Renal cortex interstitium (tissue), 11 donors: ENCODE data around the gene PPP1R1B. TPM values are rescaled to one million over a fixed set of nuclear protein-coding genes. Genes with fewer than 3 reads are reported as not detected.

Experiments used
- DNase-seq, 11 donors: peaks; one replicate each; pipeline ENCODE4 v3.0.0-alpha.2; 2013; ENCODE audit warnings: low read depth in 9 of 11, low spot score in 4 of 11; ENCODE audit errors: extremely low read depth in 1 of 11
- polyA plus RNA-seq, 3 donors: library from polyadenylated mRNA; unstranded; fragments of 120-200 nt; gene quantifications; one replicate each; pipeline ENCODE4 v1.2.1, GENCODE V29; 2013; ENCODE audit not compliant: insufficient read length in 3 of 3

Gene PPP1R1B
- polyA plus RNA-seq, 3 donors, result 8.2 to 13.1 (median 13.0) TPM

DNA sequence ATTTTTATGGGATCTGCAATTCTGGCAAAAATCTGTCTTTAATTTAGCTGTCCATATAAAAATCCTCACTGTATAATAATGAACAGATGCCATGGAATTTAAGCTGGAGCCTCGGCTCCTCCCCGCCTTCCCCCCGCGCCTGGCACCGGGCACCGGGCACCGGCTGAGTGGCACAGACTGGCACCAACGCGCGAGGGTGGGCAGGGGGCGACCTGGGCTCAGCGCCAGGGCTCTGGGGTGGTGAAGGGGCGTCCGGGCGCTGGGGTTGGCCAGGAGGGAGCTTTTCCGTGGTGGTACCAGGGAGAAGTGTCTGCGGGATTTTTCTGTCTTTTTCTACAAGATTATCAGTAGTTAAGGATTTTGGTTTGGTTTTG, 28.1 kb upstream of the PPP1R1B start:
- no peak for DNase-seq

DNA sequence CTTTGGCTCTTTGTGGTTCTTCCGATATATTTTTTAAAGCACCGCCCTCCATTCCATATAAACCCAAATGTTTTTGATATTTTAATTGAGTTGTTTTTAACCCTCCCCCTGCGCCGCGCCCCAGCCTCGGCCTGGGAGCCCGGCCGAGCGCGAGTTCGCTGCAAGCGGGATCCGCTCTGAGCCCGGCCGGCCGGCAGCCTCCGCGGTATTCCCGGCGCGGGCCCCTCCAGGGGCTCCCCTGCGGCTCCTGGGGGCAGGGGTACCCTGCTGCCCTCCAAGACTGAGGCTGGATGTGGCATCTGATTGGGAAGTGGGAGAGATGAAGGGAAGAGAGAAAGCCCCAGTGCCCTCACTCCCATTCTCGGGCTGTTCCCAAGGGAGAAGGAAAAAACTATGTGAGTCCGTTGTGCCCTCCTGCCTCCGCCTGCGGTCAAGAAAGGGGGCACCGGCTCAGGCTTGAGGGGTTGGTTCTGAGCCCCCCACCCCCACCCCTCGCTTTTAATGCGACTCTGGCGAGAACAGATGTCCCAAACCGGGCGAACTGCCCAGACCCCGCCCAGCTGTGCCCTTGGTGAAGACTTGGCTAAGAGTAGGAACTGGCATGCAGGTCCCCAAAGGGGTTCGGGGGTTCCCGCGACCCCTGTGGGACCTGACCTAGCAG, 27.6 kb upstream of the PPP1R1B start:
- DNase-seq, result no peak

DNA sequence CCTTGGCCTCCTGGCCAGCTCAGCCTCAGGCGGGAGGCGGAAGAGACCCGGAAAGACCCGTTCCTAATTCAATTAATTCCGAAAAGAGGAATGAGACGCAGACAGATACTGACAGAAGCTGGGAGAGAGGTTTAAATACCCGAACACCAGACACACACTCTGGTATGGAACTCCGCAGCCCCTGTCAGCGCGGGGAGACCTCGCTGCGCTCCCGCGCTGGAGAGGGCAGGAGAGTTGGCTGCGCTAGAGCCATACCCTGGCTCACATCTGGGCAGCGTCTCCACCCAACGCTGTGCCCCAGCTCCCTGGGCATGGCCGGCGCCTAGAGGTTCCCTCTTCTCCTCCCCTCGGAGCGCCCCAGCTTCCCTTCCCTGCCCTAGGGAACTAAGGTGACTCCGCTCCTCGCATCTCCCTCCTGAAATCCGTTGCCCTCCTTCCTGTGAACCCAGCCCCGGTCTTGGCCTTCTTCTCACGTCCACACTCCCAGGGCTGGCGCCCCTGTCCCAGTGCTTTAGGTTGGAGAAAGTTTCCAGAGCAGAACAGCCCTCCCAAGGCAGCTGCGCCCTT, 27.0 kb upstream of the PPP1R1B start:
- no peak for DNase-seq

DNA sequence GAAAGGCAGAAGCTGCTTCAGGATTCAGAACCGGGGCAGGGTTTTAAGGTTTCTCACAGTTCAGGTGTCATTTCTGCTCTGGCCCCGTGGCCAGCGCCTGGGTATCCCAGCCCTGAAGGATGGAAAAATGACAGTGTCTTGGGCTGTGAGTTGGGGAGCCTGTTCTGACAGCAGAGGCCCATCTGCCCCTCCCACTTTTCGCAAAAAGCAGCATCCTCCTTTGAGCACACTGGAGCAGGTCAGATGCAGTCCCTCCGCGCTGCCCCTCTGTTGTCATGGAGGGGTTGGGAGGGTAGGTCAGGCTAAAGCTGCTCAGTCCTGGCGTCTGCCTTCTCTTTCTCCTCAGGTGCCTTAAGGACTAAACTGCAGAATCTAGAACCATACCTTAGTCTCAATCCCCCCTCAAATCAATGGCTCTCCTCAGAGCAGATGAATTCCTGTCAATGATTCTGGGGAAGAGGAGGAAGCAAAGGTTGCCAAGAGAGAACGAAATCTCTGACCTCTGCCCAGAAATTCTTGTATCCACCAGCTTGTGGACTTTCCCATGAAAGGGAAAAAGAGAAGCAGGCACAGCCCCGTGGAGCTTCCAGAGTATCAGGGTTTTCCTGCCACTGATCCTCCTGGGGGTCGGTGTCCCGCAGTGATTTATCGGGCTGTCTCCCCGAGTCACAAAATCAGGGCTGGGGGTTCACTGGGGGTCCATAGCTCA, 26.3 kb upstream of the PPP1R1B start:
- no peak for DNase-seq

DNA sequence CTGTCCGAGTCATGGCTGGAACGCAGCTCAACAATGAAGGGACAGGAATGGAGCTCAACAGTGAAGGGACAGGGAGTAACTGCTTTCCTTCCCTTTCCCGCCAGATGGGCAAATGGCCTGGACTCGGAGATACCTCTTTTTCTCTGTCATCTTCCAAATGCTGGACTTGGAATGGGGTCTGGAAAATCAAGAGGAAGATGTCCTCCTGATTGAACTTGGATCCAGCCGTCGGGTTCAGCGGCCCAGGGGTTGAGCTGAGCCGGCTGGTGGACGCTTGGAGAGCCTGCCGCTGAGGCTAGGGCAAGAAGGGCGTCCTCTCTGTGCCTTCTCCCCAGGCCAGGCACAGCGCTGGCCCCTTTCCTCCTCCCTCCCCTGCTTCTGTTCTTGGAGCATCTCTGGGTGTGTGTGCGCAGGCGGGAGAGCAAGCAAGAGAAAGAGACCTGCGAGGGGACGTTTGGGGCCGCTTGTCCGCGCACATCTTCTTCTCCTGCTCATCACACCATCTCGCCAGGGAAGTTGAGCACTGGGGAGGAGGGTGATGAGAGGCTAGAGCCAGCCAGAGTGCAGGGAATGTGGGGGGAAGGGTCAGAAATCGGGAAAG, 25.7 kb upstream of the PPP1R1B start:
- DNase-seq, result no peak

DNA sequence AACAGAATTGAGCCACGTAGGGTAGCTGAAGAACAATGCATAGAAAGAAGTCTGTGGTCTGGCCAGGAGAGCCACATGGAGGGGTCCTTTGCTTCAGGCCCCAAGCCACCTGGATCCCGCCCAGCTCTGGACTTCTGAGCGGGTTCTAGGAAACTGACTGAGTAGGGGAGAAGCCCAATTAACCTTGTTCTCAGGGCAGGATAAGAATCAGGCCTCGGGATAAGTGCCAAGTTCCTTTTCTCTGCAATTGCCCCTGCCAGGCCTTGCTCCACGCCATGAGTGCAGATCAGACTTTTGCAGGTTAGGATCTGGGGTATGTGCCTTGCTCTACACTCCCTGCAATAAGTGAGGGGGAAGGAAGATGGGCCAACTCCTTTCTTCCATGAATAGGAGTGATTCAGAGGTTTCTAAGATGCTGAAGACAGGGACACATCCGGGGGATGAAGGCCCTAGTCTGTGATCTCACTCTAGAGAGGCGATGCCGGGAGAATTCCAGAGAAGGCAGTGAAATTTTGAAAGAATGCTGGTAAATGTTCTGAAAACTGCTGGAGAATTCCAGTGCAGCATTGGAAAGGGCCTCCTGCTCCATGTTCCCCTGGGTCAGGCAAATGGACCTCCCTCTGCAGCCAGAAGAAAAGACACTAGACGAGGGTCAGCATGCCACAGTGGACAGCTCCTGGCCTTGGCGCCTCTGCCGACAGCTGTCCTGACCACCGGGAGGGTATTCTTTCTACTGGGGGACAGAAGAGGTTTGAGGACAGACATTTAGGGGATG, 24.8 kb upstream of the PPP1R1B start:
- no peak for DNase-seq

DNA sequence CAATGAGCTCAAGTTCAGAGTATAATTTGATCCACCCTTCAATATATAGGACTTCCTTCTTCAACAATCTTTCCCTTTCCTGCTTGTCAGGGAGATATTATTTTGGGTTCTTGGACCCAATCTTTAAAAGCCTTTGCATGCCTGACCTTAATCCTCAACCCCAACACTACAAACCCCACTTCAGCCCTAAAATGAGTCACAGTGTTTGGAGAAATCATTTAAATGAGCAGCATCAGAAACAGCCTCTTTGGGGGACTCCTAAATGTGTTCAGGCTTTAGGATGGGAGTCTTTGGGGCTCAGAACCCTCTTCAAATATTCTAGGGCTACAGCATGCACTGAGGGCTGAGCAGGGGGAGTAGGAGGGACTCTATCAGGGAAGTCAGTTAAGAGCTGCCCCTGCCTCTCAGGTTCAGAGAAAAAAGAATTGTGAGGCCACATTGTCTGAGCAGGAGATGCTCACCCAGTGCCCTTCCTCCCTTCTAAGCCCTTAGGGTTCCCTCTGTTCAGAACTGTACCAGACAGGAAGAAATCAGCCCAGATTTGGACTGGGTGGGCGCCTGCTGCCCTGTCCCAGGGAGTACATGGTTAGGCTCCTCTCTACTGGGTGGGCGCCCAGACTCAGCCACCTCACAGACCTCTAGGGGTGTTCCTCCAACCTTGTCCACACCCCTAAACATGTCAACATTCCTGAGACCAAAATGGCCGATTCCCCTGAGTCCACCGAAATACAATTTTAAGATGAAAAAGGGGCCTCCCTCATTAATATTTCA, 24.0 kb upstream of the PPP1R1B start:
- DNase-seq, result no peak

DNA sequence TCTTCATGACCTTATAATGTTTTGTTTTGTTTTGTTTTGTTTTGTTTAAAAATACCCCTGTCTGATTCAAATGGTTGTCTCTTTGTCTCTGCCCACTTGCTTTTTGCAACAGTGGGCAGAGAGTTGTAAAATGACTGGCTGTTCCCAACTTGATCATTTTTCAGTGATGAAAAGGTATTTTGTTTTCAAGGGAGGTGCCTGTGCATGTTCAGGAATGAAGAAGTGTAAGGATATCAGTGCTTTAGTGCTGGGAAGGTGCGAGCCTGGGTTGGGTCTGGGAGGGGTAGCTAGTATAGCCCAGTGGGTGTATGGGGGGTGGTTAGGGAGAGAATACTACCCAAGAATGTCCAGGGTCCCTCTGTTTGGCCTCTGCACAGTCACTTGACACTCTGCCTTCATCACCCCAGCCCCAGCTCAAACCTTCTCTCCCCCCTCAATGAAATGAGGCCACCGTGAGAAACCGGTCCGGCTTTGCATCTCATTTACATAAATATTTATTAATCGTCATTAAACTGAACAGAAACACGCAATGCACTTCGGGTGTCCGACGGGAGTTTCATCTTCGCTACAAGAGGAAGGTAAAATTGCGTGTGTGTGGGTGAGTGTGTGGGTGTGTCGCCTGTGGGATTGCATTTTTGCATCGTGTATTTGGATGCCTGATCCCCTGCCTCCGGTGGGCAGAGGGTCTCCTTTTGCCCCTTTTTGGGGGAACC, 23.3 kb upstream of the PPP1R1B start:
- DNase-seq, result no peak

DNA sequence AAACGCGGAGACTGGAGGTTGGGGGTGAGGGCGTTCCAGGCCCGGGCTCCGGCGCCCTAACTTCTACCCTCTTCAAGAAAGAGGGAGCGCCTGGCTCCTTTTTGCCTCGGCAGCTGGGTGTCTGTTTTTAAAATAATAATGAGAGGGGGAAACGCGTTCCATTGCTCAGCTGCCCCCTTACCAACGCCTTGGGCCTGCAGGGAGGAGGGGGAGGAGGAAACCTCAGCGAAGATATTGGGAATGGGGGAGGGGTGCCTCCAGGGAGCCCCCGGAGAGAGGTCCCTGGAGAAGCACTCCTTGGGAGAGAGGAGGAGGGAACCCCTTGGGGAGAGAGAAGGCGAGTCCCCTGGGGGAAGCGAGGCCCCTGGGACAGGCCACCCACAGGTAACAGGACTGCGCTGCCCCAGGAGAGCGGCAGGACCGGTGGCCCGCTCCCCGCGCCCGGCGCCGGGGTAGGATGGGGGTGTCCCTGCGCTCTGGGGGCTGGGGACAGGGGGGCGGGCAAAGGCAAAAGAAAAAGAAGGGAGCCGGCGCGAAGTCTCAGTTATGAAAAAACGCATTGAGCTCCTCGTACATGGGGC, 21.8 kb upstream of the PPP1R1B start:
- no peak for DNase-seq

DNA sequence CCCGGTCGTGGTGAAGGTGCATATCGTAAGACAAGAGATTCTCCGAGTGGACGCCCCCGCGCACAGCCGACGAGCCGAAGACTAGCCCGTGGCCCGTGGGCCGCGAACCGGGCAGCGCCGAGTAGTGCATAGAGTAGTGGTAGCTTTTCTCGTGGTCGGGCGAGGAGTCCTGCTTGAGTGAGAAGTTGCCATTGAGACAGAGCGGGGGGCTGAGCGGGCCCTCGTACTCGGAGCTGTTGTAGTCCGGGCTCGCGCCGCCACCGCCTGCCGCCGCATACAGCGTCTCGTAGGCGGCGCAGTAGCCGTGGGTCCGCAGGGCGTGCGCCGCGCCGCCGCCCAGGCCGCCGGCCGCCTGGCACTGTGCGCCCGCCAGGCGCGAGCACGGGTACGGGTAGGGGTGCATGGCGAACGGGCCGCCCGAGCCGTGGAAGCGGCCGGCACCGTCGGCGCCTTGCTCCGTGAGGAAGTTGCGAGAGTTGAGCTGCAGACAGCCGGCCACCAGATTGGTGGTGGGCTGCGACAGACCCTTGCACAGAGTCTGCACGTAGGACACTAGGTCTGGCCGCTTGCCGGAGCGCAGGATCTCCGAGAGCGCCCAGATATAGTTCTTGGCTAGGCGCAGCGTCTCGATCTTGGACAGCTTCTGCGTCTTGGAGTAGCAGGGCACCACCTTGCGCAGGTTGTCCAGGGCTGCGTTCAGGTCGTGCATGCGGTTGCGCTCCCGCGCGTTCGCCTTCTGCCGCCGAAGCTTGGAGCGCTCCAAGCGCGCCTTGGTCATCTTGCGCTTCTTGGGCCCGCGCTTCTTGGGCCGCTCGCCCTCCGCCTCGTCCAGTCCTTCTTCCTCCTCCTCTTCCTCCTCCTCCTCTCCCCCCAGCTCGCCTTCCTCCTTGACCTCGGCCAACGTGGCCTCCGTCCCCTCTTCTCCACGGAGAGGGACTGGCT, 21.0 kb upstream of the PPP1R1B start:
- DNase-seq, result no peak

DNA sequence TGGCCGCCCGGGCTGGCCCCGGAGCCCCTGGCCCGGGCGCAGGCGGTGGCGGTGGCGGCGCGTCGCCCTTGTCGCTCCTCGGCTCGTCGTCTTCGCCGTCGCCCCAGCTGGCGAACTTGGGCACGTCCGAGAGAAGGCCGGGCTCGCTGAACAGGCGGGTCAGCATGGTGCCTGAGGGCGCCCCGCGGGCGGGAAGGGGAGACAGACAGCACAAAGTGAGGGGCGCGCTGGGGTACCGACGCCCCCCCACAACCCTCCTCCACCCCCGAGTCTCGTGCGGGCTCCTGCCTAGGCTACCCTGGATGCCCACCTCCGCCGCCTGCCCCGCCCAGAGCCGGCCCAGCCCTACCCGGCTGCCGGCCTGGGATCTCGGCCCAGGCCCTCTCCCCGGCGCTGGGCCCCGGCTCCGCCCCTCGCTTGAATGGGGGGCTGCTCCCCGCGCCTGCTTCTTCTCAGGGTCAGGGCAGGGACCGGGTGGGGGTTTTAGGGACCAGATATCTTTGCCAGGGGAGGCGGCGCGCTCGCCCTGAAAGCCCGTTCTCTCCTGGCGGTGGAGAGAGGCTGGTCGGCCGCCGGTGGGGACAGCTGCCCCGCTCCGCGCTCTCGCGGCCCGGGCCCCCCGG, 20.2 kb upstream of the PPP1R1B start:
- no peak for DNase-seq

DNA sequence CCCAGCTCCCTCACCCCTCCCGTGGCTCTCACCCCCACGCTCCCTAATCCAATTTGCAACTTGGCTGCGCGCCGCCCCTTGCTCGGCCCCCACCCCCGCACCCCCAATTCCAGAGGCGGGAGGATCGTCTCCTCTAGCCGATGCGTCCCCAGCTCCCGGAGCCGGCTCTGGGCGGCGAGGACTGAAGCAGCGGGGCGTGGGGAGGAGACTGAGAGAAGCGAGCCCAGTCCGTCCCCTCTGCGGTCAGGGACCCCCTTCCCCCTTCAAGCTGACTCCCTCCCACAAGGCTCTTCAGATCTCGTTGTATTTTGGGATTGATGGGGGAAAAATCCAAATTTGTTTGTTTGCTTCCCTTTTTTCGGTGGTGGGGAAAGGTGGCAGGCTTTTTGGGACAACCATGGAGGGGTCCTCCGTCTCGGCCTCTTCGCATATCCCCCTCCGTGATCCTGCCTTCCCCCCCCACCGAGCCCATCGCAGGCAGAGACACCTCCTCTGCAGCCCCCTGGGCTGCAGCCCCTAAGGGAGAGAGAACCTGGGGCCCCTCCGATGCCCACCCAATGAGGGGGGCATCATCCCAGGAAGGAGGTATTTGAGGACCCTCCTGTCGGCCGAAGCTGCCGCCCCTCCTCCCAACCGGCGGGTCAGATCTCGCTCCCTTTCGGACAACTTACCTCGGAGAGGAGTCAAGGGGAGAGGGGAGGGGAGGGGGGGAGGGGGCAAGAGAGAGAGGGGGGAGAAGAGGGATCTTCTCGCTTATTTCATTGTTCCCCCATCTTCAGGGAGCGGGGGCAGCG, 19.5 kb upstream of the PPP1R1B start:
- DNase-seq, result no peak

DNA sequence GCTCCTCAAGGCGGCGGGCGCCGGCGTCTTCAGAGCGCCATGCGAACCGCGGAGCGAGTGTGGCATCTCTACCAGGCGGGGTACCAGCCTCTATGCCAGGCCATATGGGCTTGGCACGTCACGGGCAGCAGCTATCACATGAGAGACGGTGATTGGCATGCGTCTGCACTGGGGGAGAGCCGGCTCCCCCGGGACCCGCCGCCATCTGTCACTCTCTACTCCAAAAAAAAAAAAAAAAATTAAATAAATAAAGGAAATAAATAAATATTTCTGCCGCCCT, 19.0 kb upstream of the PPP1R1B start, which contains the start of gene NEUROD2:
Gene NEUROD2 (minus strand): TSS at position 70 of the 280 bp plus-strand sequence. CDS start 1,321 bp downstream, outside the sequence.
- DNase-seq, result no peak

DNA sequence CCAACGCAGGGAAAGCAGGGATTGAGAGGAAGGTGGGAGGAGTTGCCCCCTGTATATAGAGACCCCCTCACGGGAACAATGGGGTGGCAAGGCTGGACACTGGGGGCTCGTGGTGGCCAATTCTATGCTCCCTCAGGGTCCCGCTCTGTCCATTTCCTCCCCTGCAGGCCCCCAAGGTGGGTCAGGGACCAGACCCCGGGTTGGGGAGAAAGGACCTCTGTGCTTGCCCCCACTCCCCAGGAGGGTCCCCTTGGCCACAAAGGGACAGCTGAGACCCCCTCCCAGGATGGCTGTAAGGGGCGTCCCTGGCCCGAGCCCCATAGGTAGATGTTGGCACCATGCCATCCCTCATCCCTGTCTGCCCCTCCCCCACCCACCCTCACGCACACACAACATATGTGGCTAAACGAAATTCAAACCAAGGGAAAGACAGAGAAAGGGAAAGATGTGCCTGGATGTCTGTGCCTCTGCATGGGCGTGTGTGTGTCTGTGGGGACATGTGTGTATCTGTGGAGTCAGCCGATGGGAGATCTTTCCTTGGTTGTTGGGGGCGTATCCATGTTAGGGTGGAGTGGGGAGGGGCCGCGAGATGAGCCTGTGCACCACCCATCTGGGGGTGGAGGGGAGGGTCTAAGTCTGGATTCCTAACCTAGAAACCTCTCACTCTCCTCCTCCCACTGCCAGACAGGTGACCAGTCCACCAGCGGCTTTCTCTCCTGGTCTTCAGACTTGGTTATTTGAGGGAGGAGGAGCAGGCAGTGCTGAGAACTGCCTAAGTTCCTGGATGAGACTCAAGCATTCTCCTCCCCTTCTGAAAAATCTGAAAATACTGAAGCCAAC, 18.4 kb upstream of the PPP1R1B start:
- DNase-seq, result no peak
